BE2C (cell line): ENCODE results near the gene KIF9. TPM values are rescaled to one million over a fixed set of nuclear protein-coding genes. Genes with fewer than 3 reads are reported as not detected.
A peak's percentile ranks its signal among the peaks of the same experiment; 100 is the strongest.
"Not testable (repeated sequence)": the region's sequence is repeated elsewhere in the genome, so short reads cannot be mapped to it uniquely, and the experiment has no call there.

Experiments used
- DNase-seq: peaks from one replicate; pipeline ENCODE4 v3.0.0-alpha.2; 2020
- H3K27me3 ChIP-seq: fragments of 250-450 bp; sonication (Bioruptor Pico); 2 replicates; pipeline ENCODE4 v1.5.1; 2020; ENCODE audit warnings: mild to moderate bottlenecking
- H3K36me3 ChIP-seq: fragments of 250-450 bp; sonication (Bioruptor Pico); 2 replicates; pipeline ENCODE4 v1.5.1; 2020; ENCODE audit warnings: mild to moderate bottlenecking
- H3K4me1 ChIP-seq: fragments of 250-450 bp; sonication (Bioruptor Pico); 2 replicates; pipeline ENCODE4 v1.5.1; 2020
- H3K4me3 ChIP-seq: 2 replicates; pipeline ENCODE4 v1.5.1; 2011; ENCODE audit warnings: low read depth, low read length
- H3K9me3 ChIP-seq: fragments of 250-450 bp; sonication (Bioruptor Pico); 2 replicates; pipeline ENCODE4 v1.5.1; 2020
- polyA plus RNA-seq: library from polyadenylated mRNA; unstranded; fragments of >200 nt; gene quantifications from one replicate; pipeline ENCODE4 v1.2.1, GENCODE V29; 2012; ENCODE audit warnings: low read depth, missing spikeins; ENCODE audit not compliant: insufficient read length, insufficient read depth
- TF ChIP-seq, protein P1 (sequence below): IDR thresholded peaks from 2 replicates; pipeline ENCODE4 v1.5.1; 2012; ENCODE audit warnings: mild to moderate bottlenecking, low read depth, low read length

The KIF9 gene, protein sequence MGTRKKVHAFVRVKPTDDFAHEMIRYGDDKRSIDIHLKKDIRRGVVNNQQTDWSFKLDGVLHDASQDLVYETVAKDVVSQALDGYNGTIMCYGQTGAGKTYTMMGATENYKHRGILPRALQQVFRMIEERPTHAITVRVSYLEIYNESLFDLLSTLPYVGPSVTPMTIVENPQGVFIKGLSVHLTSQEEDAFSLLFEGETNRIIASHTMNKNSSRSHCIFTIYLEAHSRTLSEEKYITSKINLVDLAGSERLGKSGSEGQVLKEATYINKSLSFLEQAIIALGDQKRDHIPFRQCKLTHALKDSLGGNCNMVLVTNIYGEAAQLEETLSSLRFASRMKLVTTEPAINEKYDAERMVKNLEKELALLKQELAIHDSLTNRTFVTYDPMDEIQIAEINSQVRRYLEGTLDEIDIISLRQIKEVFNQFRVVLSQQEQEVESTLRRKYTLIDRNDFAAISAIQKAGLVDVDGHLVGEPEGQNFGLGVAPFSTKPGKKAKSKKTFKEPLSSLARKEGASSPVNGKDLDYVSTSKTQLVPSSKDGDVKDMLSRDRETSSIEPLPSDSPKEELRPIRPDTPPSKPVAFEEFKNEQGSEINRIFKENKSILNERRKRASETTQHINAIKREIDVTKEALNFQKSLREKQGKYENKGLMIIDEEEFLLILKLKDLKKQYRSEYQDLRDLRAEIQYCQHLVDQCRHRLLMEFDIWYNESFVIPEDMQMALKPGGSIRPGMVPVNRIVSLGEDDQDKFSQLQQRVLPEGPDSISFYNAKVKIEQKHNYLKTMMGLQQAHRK
- 7.8 TPM for polyA plus RNA-seq

DNA sequence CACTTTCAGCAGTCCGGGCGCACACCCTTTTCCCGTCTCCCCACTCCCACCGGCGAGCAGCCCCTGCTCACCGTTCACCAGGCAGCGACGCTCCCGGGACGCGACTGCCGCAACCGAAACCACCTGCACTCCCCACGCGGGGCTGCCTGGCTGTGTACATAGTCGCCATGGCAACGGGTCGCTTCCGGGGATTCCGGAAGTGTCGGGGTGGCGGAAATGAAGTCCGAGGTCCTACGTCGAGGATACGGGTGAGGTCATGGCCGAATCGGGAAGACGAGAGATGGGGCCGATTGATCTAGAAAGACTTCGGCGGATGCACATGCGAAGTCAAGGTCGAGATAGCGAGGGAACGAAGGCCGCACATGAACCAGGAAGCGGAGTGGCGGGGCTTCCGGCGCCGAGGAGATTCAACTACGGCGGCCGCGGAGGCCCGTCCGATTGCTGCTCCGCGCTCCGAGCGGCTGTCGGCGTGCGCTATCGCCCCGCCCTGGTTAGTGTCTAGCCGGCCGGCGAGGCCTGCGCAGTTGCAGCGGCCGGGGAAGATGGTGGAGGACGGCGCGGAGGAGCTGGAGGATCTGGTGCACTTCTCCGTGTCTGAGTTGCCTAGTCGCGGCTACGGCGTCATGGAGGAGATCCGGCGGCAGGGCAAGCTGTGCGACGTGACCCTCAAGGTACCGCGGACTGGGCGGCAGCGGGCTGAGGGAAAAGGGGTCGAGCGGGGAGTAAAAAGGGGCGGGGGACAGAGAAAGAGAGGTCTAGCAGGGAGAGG lies at the start of gene KIF9, which contains the start of gene KLHL18:
Gene KIF9, minus strand, starts transcription at position 376 of the 769 bp plus-strand sequence. CDS start 5,425 bp downstream, outside the sequence.
Gene KLHL18, plus strand, starts transcription at position 521 of the 769 bp plus-strand sequence. Its CDS starts 22 bp downstream, at position 543.
- Histone ChIP-seq H3K4me1 (no peaks in the 10 kb centered on the region), H3K9me3 (no peaks in the 10 kb centered on the region), H3K27me3 (no peaks in the 10 kb centered on the region), H3K36me3 (no peaks in the 10 kb centered on the region), H3K4me3 (peak within 1 kb of the TSS; percentile 75)
- TF ChIP-seq, protein P1, sequence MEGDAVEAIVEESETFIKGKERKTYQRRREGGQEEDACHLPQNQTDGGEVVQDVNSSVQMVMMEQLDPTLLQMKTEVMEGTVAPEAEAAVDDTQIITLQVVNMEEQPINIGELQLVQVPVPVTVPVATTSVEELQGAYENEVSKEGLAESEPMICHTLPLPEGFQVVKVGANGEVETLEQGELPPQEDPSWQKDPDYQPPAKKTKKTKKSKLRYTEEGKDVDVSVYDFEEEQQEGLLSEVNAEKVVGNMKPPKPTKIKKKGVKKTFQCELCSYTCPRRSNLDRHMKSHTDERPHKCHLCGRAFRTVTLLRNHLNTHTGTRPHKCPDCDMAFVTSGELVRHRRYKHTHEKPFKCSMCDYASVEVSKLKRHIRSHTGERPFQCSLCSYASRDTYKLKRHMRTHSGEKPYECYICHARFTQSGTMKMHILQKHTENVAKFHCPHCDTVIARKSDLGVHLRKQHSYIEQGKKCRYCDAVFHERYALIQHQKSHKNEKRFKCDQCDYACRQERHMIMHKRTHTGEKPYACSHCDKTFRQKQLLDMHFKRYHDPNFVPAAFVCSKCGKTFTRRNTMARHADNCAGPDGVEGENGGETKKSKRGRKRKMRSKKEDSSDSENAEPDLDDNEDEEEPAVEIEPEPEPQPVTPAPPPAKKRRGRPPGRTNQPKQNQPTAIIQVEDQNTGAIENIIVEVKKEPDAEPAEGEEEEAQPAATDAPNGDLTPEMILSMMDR: no peak
- peak; percentile 88 for DNase-seq

DNA sequence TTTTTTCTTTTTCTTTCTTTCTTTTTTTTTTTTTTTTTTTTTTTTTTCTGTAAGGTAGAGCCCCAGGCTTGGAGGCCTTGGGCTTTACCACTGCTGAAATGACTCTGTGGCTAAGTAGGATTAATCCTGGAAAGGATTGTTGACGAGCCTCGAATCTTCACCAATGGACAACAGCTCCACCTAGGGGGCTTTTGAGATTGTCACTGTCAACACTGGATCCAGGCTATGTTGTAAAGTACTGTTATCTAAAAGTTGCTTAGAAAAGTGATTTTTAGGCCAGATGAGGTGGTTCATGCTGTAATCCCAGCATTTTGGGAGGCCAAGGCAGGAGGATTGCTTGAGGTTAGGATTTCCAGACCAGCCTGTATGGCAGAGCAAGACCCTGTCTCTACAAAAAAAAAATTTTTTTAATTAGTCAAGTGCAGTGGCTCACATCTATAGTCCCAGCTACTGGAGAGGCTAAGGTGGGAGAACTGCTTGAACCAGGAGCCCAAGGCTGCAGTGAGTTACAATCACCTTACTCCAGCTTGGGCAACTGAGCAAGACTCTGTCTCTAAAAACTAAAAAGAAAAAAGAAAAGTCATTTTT lies 41.8 kb upstream of the KIF9 start:
- Histone ChIP-seq H3K4me3 (no peak overlapping the region), H3K36me3 (peaks cover 5% of the 10 kb centered on the region; the same call in 1 of the 2 replicates), H3K9me3 (no peaks in the 10 kb centered on the region), H3K4me1 (no peaks in the 10 kb centered on the region), H3K27me3 (no peaks in the 10 kb centered on the region)
- peak; percentile 51 for DNase-seq
- TF ChIP-seq, protein P1: peak; percentile 67

DNA sequence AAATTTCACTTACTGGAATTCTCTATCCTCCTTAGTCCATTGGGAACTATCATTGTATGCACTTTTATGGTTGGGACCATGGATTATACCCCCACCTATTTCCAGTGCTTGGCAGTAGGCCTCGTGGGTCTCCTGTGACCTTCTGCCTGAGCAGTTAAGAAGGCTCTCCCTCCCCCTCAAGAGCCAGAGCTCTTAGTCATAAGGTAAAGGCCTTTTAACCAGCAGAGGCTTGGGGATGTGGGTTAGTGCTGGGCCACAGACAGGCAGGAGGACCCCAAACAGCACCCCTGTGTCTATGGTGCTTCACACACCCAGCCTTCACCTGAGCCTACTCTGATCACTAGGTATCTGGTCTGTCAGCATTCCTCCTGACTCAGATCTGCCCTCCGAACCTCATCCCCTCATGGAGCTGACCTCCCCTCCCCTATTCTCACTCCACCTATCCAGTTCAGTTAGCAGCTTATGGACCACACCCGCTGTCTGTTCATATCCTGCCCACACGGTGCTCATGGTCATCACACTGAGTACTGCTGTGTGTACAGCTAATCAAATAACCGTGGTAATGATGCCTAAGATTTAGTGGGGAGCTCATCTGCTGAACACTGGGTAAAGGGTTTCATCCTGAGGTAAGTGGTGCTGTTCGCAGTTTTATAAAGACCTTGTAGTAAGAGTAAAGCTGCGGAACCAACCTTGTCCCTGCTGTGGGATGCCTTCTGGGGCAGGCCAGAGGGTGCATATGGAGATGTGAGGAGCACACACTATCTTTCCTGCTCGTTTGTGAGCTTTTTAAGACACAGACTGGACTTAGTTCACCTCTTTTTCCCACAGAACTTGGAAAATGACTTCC lies 41.1 kb upstream of the KIF9 start:
- no peaks in the 10 kb centered on the region for H3K27me3 ChIP-seq
- peaks cover 5% of the 10 kb centered on the region; the same call in 1 of the 2 replicates for H3K36me3 ChIP-seq
- H3K4me3 ChIP-seq: no peak overlapping the region
- TF ChIP-seq, protein P1: no peak
- no peaks in the 10 kb centered on the region for H3K9me3 ChIP-seq
- no peak for DNase-seq
- H3K4me1 ChIP-seq: no peaks in the 10 kb centered on the region

DNA sequence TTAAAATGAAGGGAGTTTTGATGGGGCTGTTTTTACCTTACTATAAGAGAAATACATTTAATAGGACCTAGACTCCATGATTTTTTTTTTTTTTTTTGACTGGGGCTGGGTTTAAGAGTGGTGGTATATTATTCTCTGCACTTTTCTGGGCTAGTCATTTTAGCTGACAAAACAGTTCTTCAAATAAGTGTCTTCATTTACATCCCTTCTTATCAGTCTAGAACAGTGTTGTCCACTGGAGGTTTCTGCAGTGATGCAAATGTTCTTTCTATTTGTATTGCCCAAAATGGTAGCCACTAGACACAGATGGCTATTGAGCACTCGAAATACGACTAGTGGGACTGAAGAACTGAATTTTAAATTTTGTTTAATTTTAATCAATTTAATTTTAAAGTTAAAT lies 37.4 kb upstream of the KIF9 start:
- Histone ChIP-seq H3K36me3 (peaks cover 5% of the 10 kb centered on the region; the same call in 1 of the 2 replicates), H3K4me3 (no peak overlapping the region), H3K4me1 (no peaks in the 10 kb centered on the region), H3K9me3 (no peaks in the 10 kb centered on the region), H3K27me3 (no peaks in the 10 kb centered on the region)
- no peak for DNase-seq
- TF ChIP-seq, protein P1: no peak

DNA sequence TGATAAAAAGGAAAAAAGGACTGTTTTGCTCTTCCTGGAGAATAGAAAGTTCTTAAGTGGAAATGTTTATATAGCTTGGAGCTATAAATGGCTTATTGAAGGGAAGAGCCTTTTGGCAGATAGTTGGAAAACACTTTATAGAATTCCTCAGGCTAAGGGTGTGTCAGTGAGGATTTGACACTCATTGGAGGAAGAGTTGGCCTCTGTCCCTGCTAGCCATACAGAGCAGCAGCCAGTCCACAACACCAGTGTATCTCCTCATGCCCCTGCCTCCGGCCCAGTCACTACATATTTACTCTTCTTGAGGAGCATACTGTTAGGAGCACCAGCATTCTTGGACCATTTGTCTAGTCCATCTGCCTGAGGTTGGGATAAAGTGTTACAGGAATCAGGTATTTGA lies 36.3 kb upstream of the KIF9 start:
- TF ChIP-seq, protein P1: no peak
- H3K4me1 ChIP-seq: no peaks in the 10 kb centered on the region
- H3K27me3 ChIP-seq: no peaks in the 10 kb centered on the region
- no peak overlapping the region for H3K4me3 ChIP-seq
- no peaks in the 10 kb centered on the region for H3K9me3 ChIP-seq
- DNase-seq: no peak
- H3K36me3 ChIP-seq: peaks cover 4% of the 10 kb centered on the region; the same call in 1 of the 2 replicates

DNA sequence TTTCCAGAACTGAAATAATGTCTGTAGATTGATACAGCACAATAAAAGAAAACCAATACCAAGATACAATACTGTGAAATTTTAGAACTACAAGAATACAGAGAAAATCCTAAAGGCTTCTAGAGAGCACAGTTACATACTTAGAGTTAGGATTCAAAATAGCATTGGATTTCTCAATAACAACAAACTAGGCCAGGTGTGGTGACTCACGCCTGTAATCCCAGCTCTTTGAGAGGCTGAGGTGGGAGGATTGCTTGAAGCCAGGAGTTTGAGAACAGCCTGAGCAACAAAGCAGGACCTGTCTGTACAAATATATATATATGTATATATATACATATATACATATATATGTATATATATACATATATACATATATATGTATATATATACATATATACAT lies 33.6 kb upstream of the KIF9 start:
- H3K4me1 ChIP-seq, H3K9me3 ChIP-seq, H3K36me3 ChIP-seq, DNase-seq, H3K4me3 ChIP-seq, H3K27me3 ChIP-seq: not testable (repeated sequence)
